Coronary artery (tissue), 2 donors: ENCODE results near the gene TMEM18.

ENCODE experiments used
- DNase-seq: peaks from one replicate; pipeline ENCODE4 v3.0.0-alpha.2; 2017; ENCODE audit warnings: low spot score
- H3K27ac ChIP-seq, 2 donors: fragments of 200-600 bp; sonication (generic); one replicate each; pipeline ENCODE4 v1.5.1; 2016 to 2019
- H3K4me3 ChIP-seq: fragments of 200-600 bp; sonication (generic); 2 replicates; pipeline ENCODE4 v1.5.1; 2016; ENCODE audit warnings: mild to moderate bottlenecking, moderate library complexity
- CTCF ChIP-seq: fragments of 200-600 bp; sonication (generic); IDR thresholded peaks from one replicate; pipeline ENCODE4 v1.5.1; 2019; ENCODE audit warnings: antibody characterized with exemption

Gene TMEM18

GRCh38 chr2:673615-674320, 3.4 kb downstream of the TMEM18 start:
- no peak for DNase-seq
- TF ChIP-seq CTCF, result no peak
- no peak overlapping the region for H3K4me3 ChIP-seq
- no peak overlapping the region for H3K27ac ChIP-seq

GRCh38 chr2:673016-673415, 4.2 kb downstream of the TMEM18 start:
- Histone ChIP-seq H3K27ac (no peak overlapping the region), H3K4me3 (no peak overlapping the region)
- no peak for TF ChIP-seq CTCF
- DNase-seq, result no peak

- no peak overlapping the region for H3K27ac ChIP-seq
- DNase-seq, result no peak
- no peak overlapping the region for H3K4me3 ChIP-seq
- no peak for TF ChIP-seq CTCF
These were observed 4.7 kb downstream of the TMEM18 start for GRCh38 chr2:672606-672905.

GRCh38 chr2:671787-672605, 5.2 kb downstream of the TMEM18 start:
- no peak for TF ChIP-seq CTCF
- no peak overlapping the region for H3K27ac ChIP-seq
- H3K4me3 ChIP-seq, result no peak overlapping the region
- DNase-seq, result no peak

GRCh38 chr2:671072-671471, 6.1 kb downstream of the TMEM18 start:
- Histone ChIP-seq H3K27ac (no peak overlapping the region), H3K4me3 (no peak overlapping the region)
- TF ChIP-seq CTCF, result no peak
- DNase-seq, result no peak

GRCh38 chr2:670637-671036, 6.6 kb downstream of the TMEM18 start:
- H3K4me3 ChIP-seq, result no peak overlapping the region
- DNase-seq, result no peak
- H3K27ac ChIP-seq, result no peak overlapping the region
- TF ChIP-seq CTCF, result no peak

GRCh38 chr2:669323-669722, 7.9 kb downstream of the TMEM18 start:
- no peak for TF ChIP-seq CTCF
- Histone ChIP-seq H3K4me3 (no peak overlapping the region), H3K27ac (no peak overlapping the region)
- DNase-seq, result no peak
